Ishikawa (cell line): Measurements from ENCODE around the gene GRIPAP1.

Experiments
- CEBPB ChIP-seq: IDR thresholded peaks from 2 replicates; pipeline ENCODE4 v1.6.1; 2012
- CREB1 ChIP-seq: IDR thresholded peaks from 2 replicates; pipeline ENCODE4 v1.6.1; 2012; ENCODE audit warnings: low read depth
- EGR1 ChIP-seq: IDR thresholded peaks from 2 replicates; pipeline ENCODE4 v1.6.1; 2012
- EP300 ChIP-seq: IDR thresholded peaks from 2 replicates; pipeline ENCODE4 v1.6.1; 2012; ENCODE audit warnings: borderline replicate concordance
- FOXM1 ChIP-seq: IDR thresholded peaks from 2 replicates; pipeline ENCODE4 v1.6.1; 2012; ENCODE audit warnings: low read depth, borderline replicate concordance
- MAX ChIP-seq: IDR thresholded peaks from 2 replicates; pipeline ENCODE4 v1.6.1; 2012
- NFIC ChIP-seq: IDR thresholded peaks from 2 replicates; pipeline ENCODE4 v1.6.1; 2012
- RAD21 ChIP-seq: IDR thresholded peaks from 2 replicates; pipeline ENCODE4 v1.6.1; 2012; ENCODE audit warnings: low read depth
- REST ChIP-seq: IDR thresholded peaks from 2 replicates; pipeline ENCODE4 v1.6.1; 2012; ENCODE audit warnings: low read depth, mild to moderate bottlenecking
- TAF1 ChIP-seq: IDR thresholded peaks from 2 replicates; pipeline ENCODE4 v1.6.1; 2012; ENCODE audit warnings: low read depth, mild to moderate bottlenecking
- TCF12 ChIP-seq: IDR thresholded peaks from 2 replicates; pipeline ENCODE4 v1.6.1; 2012; ENCODE audit warnings: low read depth
- TEAD4 ChIP-seq: IDR thresholded peaks from 2 replicates; pipeline ENCODE4 v1.6.1; 2012
- USF1 ChIP-seq: IDR thresholded peaks from 2 replicates; pipeline ENCODE4 v1.6.1; 2012
- YY1 ChIP-seq: IDR thresholded peaks from 2 replicates; pipeline ENCODE4 v1.6.1; 2012; ENCODE audit warnings: low read depth
- ZBTB7A ChIP-seq: IDR thresholded peaks from 2 replicates; pipeline ENCODE4 v1.6.1; 2012; ENCODE audit warnings: low read depth

The GRIPAP1 gene

GRCh38 chrX:48981178-48981577 lies 20.9 kb downstream of the GRIPAP1 start:
- no peak for TF ChIP-seq EGR1
- no peak for TF ChIP-seq YY1
- TF ChIP-seq RAD21, result no peak
- TF ChIP-seq REST, result no peak
- TF ChIP-seq ZBTB7A, result no peak
- no peak for TF ChIP-seq CREB1
- TF ChIP-seq FOXM1, result no peak
- TF ChIP-seq NFIC, result no peak
- no peak for TF ChIP-seq TEAD4
- TF ChIP-seq MAX, result no peak
- no peak for TF ChIP-seq TAF1
- TF ChIP-seq USF1, result no peak
- no peak for TF ChIP-seq CEBPB
- TF ChIP-seq EP300, result no peak

- TF ChIP-seq ZBTB7A (no peak), MAX (no peak), YY1 (no peak), TEAD4 (no peak), TCF12 (no peak), CEBPB (no peak), EGR1 (no peak), RAD21 (no peak), USF1 (no peak), NFIC (no peak), FOXM1 (no peak), REST (no peak)
Observed at GRCh38 chrX:48978226-48978625, 23.8 kb downstream of the GRIPAP1 start.

- no peak for TF ChIP-seq MAX
- no peak for TF ChIP-seq EGR1
- no peak for TF ChIP-seq ZBTB7A
- TF ChIP-seq RAD21, result no peak
- TF ChIP-seq FOXM1, result no peak
- TF ChIP-seq EP300, result no peak
- TF ChIP-seq NFIC, result no peak
- TF ChIP-seq TEAD4, result no peak
- no peak for TF ChIP-seq TAF1
- TF ChIP-seq CREB1, result no peak
- no peak for TF ChIP-seq REST
Observed at GRCh38 chrX:48976086-48976485, 26.0 kb downstream of the GRIPAP1 start.

- no peak for TF ChIP-seq ZBTB7A
- TF ChIP-seq CREB1, result no peak
Observed at GRCh38 chrX:48975541-48975940, 26.5 kb downstream of the GRIPAP1 start.

GRCh38 chrX:48975041-48975440 lies 27.0 kb downstream of the GRIPAP1 start:
- TF ChIP-seq YY1 (no peak), REST (no peak), USF1 (no peak), MAX (no peak), CEBPB (no peak), TAF1 (no peak), FOXM1 (no peak), NFIC (no peak), TCF12 (no peak)
